HG02642 (cell line): ENCODE measurements around the gene CCNQ.

Experiments used
- ATAC-seq: cut with Tn5 transposase; IDR thresholded peaks from one replicate; pipeline ENCODE4 v1.9.1; 2021; ENCODE audit warnings: mild to moderate bottlenecking; ENCODE audit not compliant: unreplicated experiment, poor library complexity

Gene CCNQ

GRCh38 chrX:153578889-153579288 lies 20.1 kb downstream of the CCNQ start:
- ATAC-seq: no peak

DNA sequence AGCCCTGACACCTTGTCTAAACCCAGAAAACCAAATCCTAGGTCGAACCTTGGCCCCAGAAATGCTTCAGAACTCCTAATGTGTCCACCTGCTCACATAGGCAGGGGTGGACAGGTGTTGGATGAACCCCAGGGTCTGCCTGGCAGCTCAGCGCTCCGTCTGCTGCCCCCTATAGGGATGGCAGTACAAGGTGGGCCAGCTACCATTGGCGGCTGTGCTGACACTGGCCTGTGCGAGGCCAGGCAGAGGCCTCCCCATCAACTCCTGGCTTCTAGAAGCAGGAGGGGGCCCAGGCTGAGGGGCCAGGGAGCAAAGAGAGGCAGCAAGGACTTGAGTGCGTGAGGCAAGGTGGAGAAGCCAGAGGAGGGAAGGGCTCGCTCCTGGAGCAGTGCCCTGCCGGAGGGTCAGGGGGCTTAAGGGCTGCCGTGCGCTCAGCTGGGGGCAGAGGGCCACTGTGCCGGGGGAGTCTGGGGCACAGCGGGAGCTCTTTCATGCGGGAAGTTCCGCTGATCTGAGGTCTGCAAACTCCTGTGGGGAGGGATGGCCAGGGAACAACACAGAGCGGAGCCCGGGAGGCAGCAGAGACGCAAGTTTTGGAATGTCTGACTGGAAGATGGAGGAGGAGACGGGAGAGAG lies 20.6 kb downstream of the CCNQ start:
- ATAC-seq: no peak

- ATAC-seq: no peak
These were observed 22.0 kb downstream of the CCNQ start for GRCh38 chrX:153576961-153577360.

DNA sequence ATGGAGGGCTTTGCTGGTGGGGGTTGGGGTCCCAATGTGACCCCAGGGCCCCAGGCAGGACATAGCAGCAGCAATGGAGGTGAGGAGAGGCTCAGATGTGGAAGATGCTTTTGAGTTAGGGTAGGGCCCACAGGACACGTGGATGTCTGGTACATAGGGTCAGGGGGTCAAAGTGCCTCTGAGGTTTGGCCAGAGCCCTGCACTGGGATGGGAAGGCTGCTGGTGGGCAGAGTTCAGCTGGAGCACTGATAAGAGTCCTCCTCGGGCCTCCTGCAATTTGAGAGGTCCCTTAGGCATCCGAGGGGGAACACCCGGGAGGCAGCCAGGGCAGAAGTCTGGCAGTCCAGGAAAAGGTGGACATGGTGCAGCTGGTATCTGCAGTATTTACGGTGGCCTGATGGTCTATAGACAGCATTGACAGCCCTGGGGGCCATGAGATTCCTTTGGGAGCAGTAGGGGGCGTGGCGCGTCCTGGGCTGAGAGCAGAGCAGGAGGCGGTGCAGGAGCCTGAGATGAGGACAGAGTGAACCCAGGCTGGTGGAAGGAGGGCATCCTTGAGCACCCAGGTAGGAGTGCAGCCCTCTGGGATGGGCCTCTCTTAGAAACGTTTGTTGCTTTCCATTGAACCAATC lies 22.6 kb downstream of the CCNQ start:
- ATAC-seq: no peak

GRCh38 chrX:153573984-153574383 lies 25.0 kb downstream of the CCNQ start:
- ATAC-seq: peak; percentile 44

DNA sequence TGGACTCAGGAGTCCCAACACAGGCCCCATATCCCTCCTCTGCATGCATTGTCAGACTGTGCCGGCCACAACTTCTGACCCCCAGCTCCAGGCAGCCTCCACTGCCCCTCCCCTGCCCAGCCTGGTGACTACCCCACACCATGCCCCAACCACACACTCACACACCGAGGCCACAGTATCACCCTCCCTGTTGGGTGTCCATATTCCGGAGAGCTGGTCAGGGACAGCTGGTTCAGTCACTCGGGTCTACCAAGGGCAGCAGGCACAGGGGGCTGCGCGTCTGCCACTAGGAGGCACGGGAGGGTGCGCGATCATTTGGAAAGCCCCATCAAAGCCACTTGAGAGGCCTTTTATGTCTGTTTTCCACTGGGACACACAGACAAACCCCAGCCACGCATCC lies 26.3 kb downstream of the CCNQ start:
- no peak for ATAC-seq

DNA sequence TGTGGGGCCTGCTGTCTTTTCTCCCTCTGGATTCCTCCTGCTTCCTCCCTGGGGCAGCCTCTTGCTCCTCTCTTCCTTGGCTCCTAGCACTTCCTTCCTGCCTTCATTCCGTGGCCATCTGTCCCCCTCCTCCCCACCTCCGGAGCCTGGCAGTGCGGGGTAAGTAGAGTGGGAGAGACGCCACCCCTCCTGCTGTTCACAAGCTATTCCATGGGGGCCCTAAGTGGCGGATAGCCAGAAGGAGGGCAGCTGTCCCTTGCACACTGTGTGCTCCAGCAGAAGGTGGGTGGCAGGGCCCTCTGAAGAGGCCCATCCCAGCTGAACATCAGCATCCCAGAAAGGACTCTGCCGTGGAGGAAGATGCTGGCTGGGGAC lies 27.4 kb downstream of the CCNQ start:
- no peak for ATAC-seq

DNA sequence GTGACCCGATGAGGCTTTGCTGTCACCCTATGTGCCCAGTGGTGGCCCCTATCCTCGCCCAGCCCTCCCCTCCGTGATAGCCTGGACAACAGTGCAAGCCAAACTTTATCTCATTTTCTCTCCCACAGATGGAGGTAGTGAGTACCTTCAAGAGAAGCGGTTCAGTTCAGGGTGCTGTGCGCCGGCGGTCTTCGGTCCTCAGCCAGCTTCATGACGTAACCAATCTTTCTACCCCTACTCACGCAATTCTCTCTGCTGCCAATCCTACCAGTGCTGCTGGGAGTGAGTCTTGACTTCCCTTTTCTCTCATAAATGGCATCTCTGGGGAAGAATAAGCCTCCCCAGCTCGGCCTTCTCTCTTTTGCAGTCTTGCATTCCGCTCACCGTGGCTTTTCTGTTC lies 29.5 kb downstream of the CCNQ start:
- ATAC-seq: no peak

DNA sequence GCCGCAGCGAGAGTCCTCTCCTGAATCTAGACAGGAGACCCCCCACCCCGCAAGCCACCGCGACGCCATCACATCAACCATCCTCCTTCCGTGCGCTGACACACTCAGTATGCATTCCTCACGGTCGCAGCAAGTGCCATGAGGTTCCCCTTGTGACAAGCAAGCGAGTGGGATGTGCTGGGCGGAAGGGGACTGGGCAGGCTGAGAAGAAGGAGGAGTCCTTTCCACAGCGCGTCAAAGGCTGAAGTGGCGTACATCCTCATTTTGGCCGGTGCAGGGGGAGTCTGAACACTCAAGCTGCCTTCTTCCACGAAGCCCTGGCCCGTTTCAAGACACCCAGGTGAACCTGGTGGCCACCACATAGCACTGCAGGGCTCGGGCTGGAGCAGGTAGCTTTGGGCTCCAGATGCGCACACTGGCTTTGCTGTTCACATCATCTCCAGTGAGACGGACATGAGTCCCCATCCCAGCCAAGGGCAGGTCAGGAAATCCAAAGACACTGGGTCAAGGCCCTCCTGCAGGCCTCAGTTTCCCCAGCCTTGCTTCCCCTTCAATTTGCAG lies 30.4 kb downstream of the CCNQ start:
- no peak for ATAC-seq

DNA sequence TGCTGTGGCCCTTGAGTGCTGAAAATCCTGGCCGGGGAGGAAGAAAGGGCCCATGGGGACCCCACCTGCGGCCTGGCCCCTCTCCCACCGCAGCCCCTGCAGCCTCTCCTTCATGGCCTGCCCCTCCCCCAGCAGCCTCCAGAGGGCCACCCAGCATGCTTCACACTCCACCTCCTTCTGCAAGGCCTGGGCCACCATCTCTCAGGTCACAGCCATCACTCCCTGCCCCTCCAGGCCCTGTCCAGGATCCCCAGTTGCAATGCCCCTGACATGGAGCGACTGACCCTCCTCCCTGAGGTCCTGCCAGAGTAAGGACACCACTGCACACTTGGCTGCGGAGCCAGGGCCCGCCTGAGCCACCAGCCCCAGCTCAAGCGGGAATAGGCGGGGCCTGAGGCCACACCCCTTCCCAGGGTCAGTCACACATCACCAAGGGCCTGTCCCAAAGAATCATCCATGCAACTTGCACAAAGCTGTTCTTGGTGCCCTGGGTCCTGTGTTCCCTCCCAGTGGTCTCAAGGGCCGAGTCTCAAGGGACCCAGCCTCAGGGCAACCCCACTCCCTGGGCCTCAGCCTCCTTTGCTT lies 32.9 kb downstream of the CCNQ start:
- ATAC-seq: no peak

- ATAC-seq: no peak
These were observed 34.8 kb downstream of the CCNQ start for GRCh38 chrX:153564047-153564606.

- no peak for ATAC-seq
These were observed 36.4 kb downstream of the CCNQ start for GRCh38 chrX:153562546-153562945.

DNA sequence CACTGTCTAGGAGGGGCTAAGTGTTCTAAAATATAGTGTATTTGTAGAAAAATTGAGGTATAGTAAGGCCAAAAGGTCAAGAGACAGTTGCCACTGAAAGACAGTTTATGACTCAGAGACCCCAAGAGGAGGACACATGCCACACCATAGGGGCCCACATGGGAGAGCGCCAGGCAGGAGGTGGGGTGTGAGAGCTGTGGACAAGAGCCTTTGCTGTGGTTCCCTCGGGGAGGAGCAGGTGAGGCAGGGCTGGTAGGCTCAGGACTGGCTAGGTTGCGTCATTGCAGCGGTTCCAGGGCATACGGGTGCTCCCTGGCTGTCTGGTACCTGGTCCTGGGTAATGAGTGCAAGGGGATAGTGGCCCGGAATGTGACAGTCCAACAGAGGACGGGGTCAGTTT lies 37.6 kb downstream of the CCNQ start:
- ATAC-seq: no peak

DNA sequence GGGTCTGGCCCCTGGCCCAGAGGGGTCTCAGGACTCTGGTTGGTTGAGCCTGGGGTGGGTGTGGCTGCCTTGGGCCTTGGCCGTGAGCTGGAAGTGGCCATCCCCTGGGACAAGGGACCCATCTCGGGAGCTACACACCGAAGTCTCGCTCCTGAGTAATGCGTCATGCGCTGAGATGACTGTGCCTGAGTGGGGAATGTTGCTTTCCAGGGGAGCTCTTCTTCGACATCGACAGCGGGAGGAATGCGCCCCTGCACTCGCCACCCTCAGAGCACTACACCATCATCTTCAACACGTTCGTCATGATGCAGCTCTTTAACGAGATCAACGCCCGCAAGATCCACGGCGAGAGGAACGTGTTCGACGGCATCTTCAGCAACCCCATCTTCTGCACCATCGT lies 38.5 kb downstream of the CCNQ start:
- ATAC-seq: no peak

DNA sequence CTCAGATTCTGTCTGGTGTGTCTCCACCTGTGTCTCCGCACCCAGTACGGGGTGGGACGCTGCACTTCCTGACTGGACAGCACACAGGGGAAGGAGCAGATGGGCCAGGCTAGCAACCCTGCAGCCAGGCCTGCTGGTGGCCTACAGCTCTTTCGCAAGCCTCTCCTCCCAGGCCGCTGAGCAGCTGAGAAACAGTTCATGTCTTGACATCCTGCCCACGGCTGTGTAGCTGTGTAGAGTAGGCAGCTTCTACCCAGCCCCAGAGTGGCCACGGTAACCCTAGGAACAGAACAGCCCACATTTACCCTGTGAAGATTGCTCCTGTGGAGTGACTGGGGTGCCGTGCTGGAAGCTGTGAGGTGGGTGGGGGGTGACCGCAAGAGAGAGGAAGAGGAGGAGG lies 38.9 kb downstream of the CCNQ start:
- no peak for ATAC-seq

DNA sequence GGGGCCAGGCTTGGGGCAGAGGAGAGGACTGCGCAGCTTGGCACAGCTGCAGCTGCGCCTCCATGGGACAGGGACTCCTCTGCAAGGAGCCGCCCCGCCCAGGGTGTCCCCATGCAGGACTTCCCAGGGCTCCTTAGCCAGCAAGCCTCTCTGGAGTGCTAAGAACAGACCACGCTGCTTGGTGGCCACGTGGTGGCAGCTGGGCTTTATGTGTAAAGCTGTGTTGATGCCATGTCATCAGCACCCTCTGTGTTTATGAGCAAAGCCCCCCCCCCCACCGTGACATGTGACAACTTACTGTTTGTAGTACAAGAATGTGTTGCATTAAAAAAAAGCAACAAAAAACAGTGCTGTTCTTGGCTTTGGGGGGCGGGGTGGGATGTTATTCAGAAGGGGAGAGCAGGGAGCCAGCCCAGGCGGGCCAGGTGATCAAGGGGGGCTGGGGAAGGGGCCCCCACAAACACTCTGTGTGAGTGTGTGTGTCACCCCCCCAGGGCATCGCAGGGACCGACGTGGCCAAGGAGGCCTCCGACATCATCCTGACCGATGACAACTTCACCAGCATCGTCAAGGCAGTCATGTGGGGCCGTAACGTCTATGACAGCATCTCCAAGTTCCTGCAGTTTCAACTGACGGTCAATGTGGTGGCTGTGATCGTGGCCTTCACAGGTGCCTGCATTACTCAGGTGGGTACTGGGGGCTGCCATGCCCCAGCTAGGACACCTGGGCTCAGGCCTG lies 41.2 kb downstream of the CCNQ start:
- no peak for ATAC-seq

GRCh38 chrX:153556767-153557166 lies 42.2 kb downstream of the CCNQ start:
- ATAC-seq: no peak

GRCh38 chrX:153554519-153555167 lies 44.3 kb downstream of the CCNQ start:
- ATAC-seq: no peak

- ATAC-seq: no peak
These were observed 47.8 kb downstream of the CCNQ start for GRCh38 chrX:153551135-153551534.

GRCh38 chrX:153549807-153550206 lies 49.1 kb downstream of the CCNQ start:
- no peak for ATAC-seq
